ENCODE data around the gene ZNF559. TPM values are rescaled to one million over a fixed set of nuclear protein-coding genes. Genes with fewer than 3 reads are reported as not detected.
"Not testable (repeated sequence)": the region's sequence is repeated elsewhere in the genome, so short reads cannot be mapped to it uniquely, and the experiment has no call there.

Gene ZNF559
- total RNA-seq, 1 donor from 2014 or later = 8.2 TPM

GRCh38 chr19:9322201-9322600 lies 1.8 kb upstream of the ZNF559 start:
- Mint-ChIP-seq H3K4me3 (peak overlapping the region; percentile 17), H3K9me3 (peaks cover 21% of the 10 kb centered on the region), H3K36me3 (ENCODE audit: low read depth) (peaks cover 21% of the 10 kb centered on the region)
- H3K4me1 Mint-ChIP-seq, H3K27ac Mint-ChIP-seq, H3K27me3 Mint-ChIP-seq, DNase-seq: not testable (repeated sequence)
- intact Hi-C loops (cut with micrococcal nuclease) = loop anchor here (5.0 kb wide), 1 partner anchor 260 kb away; the partner anchor contains the start of gene ZNF121

GRCh38 chr19:9323557-9323918 lies 441 bp upstream of the ZNF559 start:
- Mint-ChIP-seq H3K36me3 (ENCODE audit: low read depth) (peaks cover 29% of the 10 kb centered on the region), H3K4me3 (peak overlapping the region; percentile 93), H3K9me3 (peaks cover 21% of the 10 kb centered on the region), H3K27me3 (no peaks in the 10 kb centered on the region), H3K4me1 (peaks cover 9% of the 10 kb centered on the region), H3K27ac (peak overlapping the region; percentile 94)
- DNase-seq = no peak
- intact Hi-C loops (cut with micrococcal nuclease) = loop anchor here (5.0 kb wide), 1 partner anchor 259 kb away; the partner anchor contains the start of gene ZNF121

GRCh38 chr19:9324584-9324962 lies 594 bp downstream of the ZNF559 start:
- no peak for DNase-seq
- Mint-ChIP-seq H3K36me3 (ENCODE audit: low read depth) (peaks cover 33% of the 10 kb centered on the region), H3K9me3 (peaks cover 21% of the 10 kb centered on the region), H3K27ac (peak overlapping the region; percentile 94), H3K4me3 (peak overlapping the region; percentile 93), H3K27me3 (no peaks in the 10 kb centered on the region), H3K4me1 (peaks cover 9% of the 10 kb centered on the region)
- intact Hi-C loops (cut with micrococcal nuclease) = loop anchor here (1.0 to 5.0 kb wide), 3 partner anchors 15 to 258 kb away; partner anchors contain the start of genes ZNF121, ZNF266 and ZNF699

GRCh38 chr19:9329999-9330398 lies 6.0 kb downstream of the ZNF559 start:
- intact Hi-C loops (cut with micrococcal nuclease) = no loop called here
- DNase-seq = no peak
- Mint-ChIP-seq H3K9me3 (peaks cover 19% of the 10 kb centered on the region), H3K4me3 (no peak overlapping the region), H3K27me3 (no peaks in the 10 kb centered on the region), H3K36me3 (ENCODE audit: low read depth) (peaks cover 41% of the 10 kb centered on the region), H3K4me1 (peaks cover under 1% of the 10 kb centered on the region), H3K27ac (no peak overlapping the region)

GRCh38 chr19:9342610-9343304 lies 18.8 kb downstream of the ZNF559 start:
- H3K4me3 Mint-ChIP-seq = no peak overlapping the region
- no peaks in the 10 kb centered on the region for H3K27me3 Mint-ChIP-seq
- H3K27ac Mint-ChIP-seq = no peak overlapping the region
- no peak for DNase-seq
- intact Hi-C loops (cut with micrococcal nuclease) = no loop called here
- H3K4me1 Mint-ChIP-seq = no peaks in the 10 kb centered on the region
- H3K36me3 Mint-ChIP-seq (ENCODE audit: low read depth) = peaks cover 50% of the 10 kb centered on the region
- peaks cover 33% of the 10 kb centered on the region for H3K9me3 Mint-ChIP-seq

GRCh38 chr19:9345005-9345404 lies 21.0 kb downstream of the ZNF559 start:
- H3K36me3 Mint-ChIP-seq (ENCODE audit: low read depth) = peaks cover 36% of the 10 kb centered on the region
- no peak overlapping the region for H3K4me3 Mint-ChIP-seq
- H3K9me3 Mint-ChIP-seq = peaks cover 27% of the 10 kb centered on the region
- intact Hi-C loops (cut with micrococcal nuclease) = no loop called here
- H3K4me1 Mint-ChIP-seq = no peaks in the 10 kb centered on the region
- no peak overlapping the region for H3K27ac Mint-ChIP-seq
- no peak for DNase-seq
- no peaks in the 10 kb centered on the region for H3K27me3 Mint-ChIP-seq

GRCh38 chr19:9348253-9348652 lies 24.3 kb downstream of the ZNF559 start:
- Mint-ChIP-seq H3K27ac (no peak overlapping the region), H3K4me3 (no peak overlapping the region), H3K27me3 (no peaks in the 10 kb centered on the region), H3K9me3 (peaks cover 16% of the 10 kb centered on the region), H3K4me1 (no peaks in the 10 kb centered on the region), H3K36me3 (ENCODE audit: low read depth) (peaks cover 10% of the 10 kb centered on the region)
- intact Hi-C loops (cut with micrococcal nuclease) = no loop called here
- DNase-seq = no peak

- Mint-ChIP-seq H3K36me3 (ENCODE audit: low read depth) (peaks cover 7% of the 10 kb centered on the region), H3K4me3 (no peak overlapping the region), H3K27me3 (no peaks in the 10 kb centered on the region), H3K4me1 (no peaks in the 10 kb centered on the region), H3K27ac (no peak overlapping the region), H3K9me3 (peaks cover 13% of the 10 kb centered on the region)
- intact Hi-C loops (cut with micrococcal nuclease) = no loop called here
- DNase-seq = peak; percentile 34
These were observed 24.7 kb downstream of the ZNF559 start for GRCh38 chr19:9348671-9349070.

GRCh38 chr19:9352505-9352904 lies 28.5 kb downstream of the ZNF559 start:
- H3K27me3 Mint-ChIP-seq = no peaks in the 10 kb centered on the region
- peaks cover 11% of the 10 kb centered on the region for H3K9me3 Mint-ChIP-seq
- no peak overlapping the region for H3K4me3 Mint-ChIP-seq
- H3K27ac Mint-ChIP-seq = no peak overlapping the region
- intact Hi-C loops (cut with micrococcal nuclease) = no loop called here
- peaks cover 6% of the 10 kb centered on the region for H3K36me3 Mint-ChIP-seq (ENCODE audit: low read depth)
- H3K4me1 Mint-ChIP-seq = no peaks in the 10 kb centered on the region
- no peak for DNase-seq

- Mint-ChIP-seq H3K27me3 (no peaks in the 10 kb centered on the region), H3K27ac (no peak overlapping the region), H3K9me3 (peaks cover 15% of the 10 kb centered on the region), H3K4me1 (no peaks in the 10 kb centered on the region), H3K36me3 (ENCODE audit: low read depth) (peaks cover 7% of the 10 kb centered on the region), H3K4me3 (no peak overlapping the region)
- DNase-seq = no peak
- intact Hi-C loops (cut with micrococcal nuclease) = no loop called here
These were observed 29.0 kb downstream of the ZNF559 start for GRCh38 chr19:9353011-9353410.

GRCh38 chr19:9354651-9355050 lies 30.7 kb downstream of the ZNF559 start:
- Mint-ChIP-seq H3K4me1 (no peaks in the 10 kb centered on the region), H3K27me3 (no peaks in the 10 kb centered on the region), H3K36me3 (ENCODE audit: low read depth) (peaks cover 6% of the 10 kb centered on the region), H3K9me3 (peaks cover 15% of the 10 kb centered on the region), H3K4me3 (no peak overlapping the region), H3K27ac (no peak overlapping the region)
- intact Hi-C loops (cut with micrococcal nuclease) = no loop called here
- no peak for DNase-seq

GRCh38 chr19:9362905-9363304 lies 38.9 kb downstream of the ZNF559 start, which contains the start of gene ZNF177:
ZNF177 (plus strand) TSS chr19:9363013; CDS start chr19:9378312, 15,299 bp downstream.
- Mint-ChIP-seq H3K4me1 (no peaks in the 10 kb centered on the region), H3K9me3 (peaks cover 37% of the 10 kb centered on the region), H3K27ac (no peak within 1 kb of the TSS), H3K36me3 (ENCODE audit: low read depth) (no peaks in the 10 kb centered on the region), H3K27me3 (no peaks in the 10 kb centered on the region), H3K4me3 (no peak within 1 kb of the TSS)
- DNase-seq = no peak
- intact Hi-C loops (cut with micrococcal nuclease) = no loop called here

GRCh38 chr19:9370738-9371619 lies 47.0 kb downstream of the ZNF559 start:
- Mint-ChIP-seq H3K4me1 (no peaks in the 10 kb centered on the region), H3K4me3 (no peak overlapping the region), H3K27me3 (no peaks in the 10 kb centered on the region), H3K27ac (no peak overlapping the region), H3K9me3 (peaks cover 24% of the 10 kb centered on the region), H3K36me3 (ENCODE audit: low read depth) (no peaks in the 10 kb centered on the region)
- no peak for DNase-seq
- intact Hi-C loops (cut with micrococcal nuclease) = no loop called here

GRCh38 chr19:9381361-9381785 lies 57.4 kb downstream of the ZNF559 start:
- H3K27ac Mint-ChIP-seq = no peak overlapping the region
- H3K27me3 Mint-ChIP-seq = no peaks in the 10 kb centered on the region
- H3K4me3 Mint-ChIP-seq = no peak overlapping the region
- H3K4me1 Mint-ChIP-seq = no peaks in the 10 kb centered on the region
- intact Hi-C loops (cut with micrococcal nuclease) = no loop called here
- H3K36me3 Mint-ChIP-seq (ENCODE audit: low read depth) = peaks cover 6% of the 10 kb centered on the region
- no peak for DNase-seq
- peaks cover 34% of the 10 kb centered on the region for H3K9me3 Mint-ChIP-seq

Data from activated CD4-positive, alpha-beta T cell treated with anti-CD3 and anti-CD28 coated beads, Interleukin-2, amount 10 ng/mL, durations not matched to agents 24 days and 14 days (primary cell).